NCI-H460 (cell line): Measurements from ENCODE around the gene LYRM9. TPM values are rescaled to one million over a fixed set of nuclear protein-coding genes. Genes with fewer than 3 reads are reported as not detected.
A peak's percentile ranks its signal among the peaks of the same experiment; 100 is the strongest.
"Not testable (repeated sequence)": the region's sequence is repeated elsewhere in the genome, so short reads cannot be mapped to it uniquely, and the experiment has no call there.

ENCODE experiments used
- DNase-seq: peaks from one replicate; pipeline ENCODE4 v3.0.0-alpha.2; 2016; ENCODE audit warnings: low read depth; ENCODE audit errors: extremely low read depth
- total RNA-seq: library from RNA; depleted of rRNA; stranded (reverse); fragments of >200 nt; shearing (Covaris generic); gene quantifications from 2 replicates; pipeline ENCODE4 v1.2.3, GENCODE V29; 2014

LYRM9 gene
- total RNA-seq, 1 experiment from 2014 or later, result 4.4 TPM

- DNase-seq, result no peak
These were observed 13.5 kb upstream of the LYRM9 start for GRCh38 chr17:27906623-27907022.

GRCh38 chr17:27906226-27906580 lies 13.0 kb upstream of the LYRM9 start:
- DNase-seq, result no peak

GRCh38 chr17:27905447-27906225 lies 12.5 kb upstream of the LYRM9 start:
- no peak for DNase-seq

- DNase-seq, result no peak
These were observed 11.6 kb upstream of the LYRM9 start for GRCh38 chr17:27904534-27905446.

GRCh38 chr17:27904114-27904513 lies 10.9 kb upstream of the LYRM9 start:
- no peak for DNase-seq

- DNase-seq, result no peak
These were observed 6.4 kb upstream of the LYRM9 start for GRCh38 chr17:27899525-27899924.

GRCh38 chr17:27898096-27898495 lies 4.9 kb upstream of the LYRM9 start:
- DNase-seq, result no peak

- no peak for DNase-seq
These were observed 3.5 kb upstream of the LYRM9 start for GRCh38 chr17:27896701-27897100.

- no peak for DNase-seq
These were observed 2.9 kb upstream of the LYRM9 start for GRCh38 chr17:27895940-27896535.

- no peak for DNase-seq
These were observed 2.1 kb upstream of the LYRM9 start for GRCh38 chr17:27895123-27895895.

- no peak for DNase-seq
These were observed 807 bp upstream of the LYRM9 start for GRCh38 chr17:27893841-27894503.

GRCh38 chr17:27892542-27892865 lies 661 bp downstream of the LYRM9 start:
- DNase-seq, result no peak

- no peak for DNase-seq
These were observed 1.3 kb downstream of the LYRM9 start for GRCh38 chr17:27891841-27892240.

GRCh38 chr17:27889711-27890251 lies 3.4 kb downstream of the LYRM9 start:
- no peak for DNase-seq

GRCh38 chr17:27888945-27889344 lies 4.2 kb downstream of the LYRM9 start:
- DNase-seq, result no peak

GRCh38 chr17:27888067-27888466 lies 5.1 kb downstream of the LYRM9 start:
- no peak for DNase-seq

- DNase-seq, result not testable (repeated sequence)
These were observed 6.7 kb downstream of the LYRM9 start for GRCh38 chr17:27886348-27886906.

- DNase-seq, result no peak
These were observed 10.9 kb downstream of the LYRM9 start for GRCh38 chr17:27882162-27882840.

- DNase-seq, result peak; percentile 76
These were observed 13.1 kb downstream of the LYRM9 start for GRCh38 chr17:27879987-27880608.
